ENCODE data around the gene GBA2.

The GBA2 gene

DNA sequence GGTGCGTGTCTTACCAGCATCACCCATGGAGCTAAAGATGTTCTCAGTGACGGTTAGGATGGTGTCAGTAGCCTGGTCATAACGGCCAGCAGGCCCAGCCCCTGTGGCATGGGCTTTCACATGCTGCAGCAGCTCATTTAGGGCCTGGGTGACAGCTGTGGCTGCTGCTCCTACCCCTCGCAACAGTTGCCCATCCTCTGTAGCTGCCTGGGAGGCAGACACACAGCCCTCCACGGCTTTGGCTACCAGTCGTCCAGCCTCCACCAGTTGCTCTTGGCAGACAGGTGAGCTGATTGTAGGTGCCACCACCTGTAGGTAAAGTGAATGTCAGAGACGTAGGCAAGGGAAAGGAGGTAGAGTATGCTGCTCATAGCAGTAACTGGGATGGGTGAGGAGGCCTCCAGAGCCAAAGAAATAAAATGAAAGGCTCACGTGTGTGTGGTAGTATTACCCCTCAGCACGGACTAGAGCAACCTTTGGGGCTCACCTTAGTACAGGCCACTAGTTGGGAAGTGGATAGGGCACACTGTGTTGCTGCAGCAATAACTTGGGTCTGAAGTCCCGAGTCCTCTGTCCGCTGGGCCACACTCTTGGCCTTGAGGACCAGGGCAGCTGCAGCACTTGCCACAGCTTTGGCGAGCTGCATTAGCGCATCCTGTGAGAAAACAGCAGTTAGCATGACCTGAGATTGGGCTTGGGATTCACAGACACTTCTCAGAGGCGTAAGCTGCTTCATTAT lies 31.7 kb downstream of the GBA2 start:
- DNase-seq (ENCODE audit: low read depth in 2 of 2): no peak

DNA sequence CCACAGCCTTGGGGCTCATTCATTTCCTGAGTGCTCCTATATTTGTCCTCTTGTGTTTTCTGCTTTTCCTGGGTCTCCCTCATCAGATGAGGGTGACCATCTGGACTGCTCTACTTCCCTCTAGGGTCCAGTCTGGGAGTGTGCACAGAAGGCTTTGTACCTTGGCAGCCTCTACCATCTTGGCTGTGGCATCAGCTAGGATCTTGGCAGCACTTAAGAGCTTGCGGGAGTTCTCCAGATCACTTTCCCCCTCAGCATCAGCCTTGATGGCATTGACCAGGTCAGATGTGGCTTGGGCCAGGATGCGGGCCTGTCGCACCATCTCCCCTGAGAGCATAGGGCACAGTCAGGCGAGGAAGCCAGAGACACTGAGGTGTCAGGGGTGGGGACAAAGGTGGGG lies 32.8 kb downstream of the GBA2 start:
- DNase-seq (ENCODE audit: low read depth in 2 of 2): no peak

DNA sequence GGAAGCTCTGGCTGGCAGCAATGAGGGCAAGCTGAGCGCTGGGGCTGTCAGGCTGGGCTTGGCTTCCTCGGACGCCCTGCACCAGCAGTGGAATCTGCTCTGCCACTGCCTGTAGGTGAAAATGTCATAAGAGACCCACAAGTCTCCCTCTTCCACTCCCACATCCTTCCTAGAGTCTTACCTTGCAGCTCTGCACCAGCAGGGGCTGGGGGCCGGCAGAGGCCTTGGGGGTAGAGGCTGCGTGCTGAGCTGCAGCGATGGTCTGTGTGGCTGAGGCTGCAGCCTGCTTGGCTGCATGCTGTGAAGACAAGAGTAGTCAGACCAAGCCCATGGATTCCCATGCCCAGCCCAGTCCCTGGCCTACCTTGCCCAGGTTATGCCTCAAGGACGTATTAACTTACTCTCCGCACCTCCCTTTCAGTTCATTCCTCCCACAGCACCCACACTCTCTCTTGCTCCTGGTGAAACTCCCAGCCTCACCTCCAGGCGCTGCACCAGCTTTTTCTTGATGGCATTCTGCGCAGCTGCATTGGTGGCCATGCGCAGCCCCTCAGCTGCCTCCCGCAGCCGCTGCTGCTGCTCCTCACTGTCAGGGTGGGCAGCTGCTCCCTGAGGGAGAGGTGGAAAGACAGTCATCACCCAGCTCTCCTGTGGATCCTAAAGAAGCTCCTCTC lies 34.3 kb downstream of the GBA2 start:
- DNase-seq (ENCODE audit: low read depth in 2 of 2): no peak

DNA sequence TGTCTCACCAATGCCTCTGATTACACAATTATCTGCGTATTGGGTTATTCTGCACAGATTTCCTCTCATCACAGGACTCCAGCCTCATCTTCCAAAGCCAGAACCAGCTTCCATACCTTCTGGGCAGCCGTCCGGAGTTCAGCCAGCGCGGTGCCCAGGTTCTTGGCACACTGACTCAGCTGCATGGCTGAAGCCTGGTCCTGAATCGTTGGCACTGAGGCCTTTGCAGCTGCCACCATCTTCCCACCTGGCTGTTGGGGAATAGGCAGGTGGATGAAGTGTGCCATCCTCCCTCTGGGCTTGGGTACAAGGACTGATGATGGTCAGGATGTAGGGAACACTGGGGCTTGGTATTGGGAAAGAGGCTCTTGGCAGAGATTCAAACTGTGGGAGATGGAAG lies 34.9 kb downstream of the GBA2 start:
- no peak for DNase-seq (ENCODE audit: low read depth in 2 of 2)

DNA sequence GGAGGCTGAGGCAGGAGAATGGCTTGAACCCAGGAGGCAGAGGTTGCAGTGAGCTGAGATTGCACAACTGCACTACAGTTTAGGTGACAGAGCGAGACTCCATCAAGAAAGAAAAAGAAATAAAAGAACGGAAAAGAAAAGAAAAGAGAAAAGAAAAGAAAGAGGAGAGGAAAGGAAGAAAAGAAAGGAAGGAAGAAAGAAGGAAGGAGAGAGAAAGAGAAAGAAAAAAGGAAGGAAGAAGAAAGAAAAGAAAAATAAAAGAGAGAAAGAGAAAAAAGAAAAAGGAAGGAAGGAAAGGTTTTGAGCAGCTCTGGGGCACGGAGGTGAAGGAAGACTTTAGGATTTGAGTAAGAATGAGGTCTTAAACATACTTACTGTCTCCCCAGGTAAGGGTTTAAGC lies 35.5 kb downstream of the GBA2 start:
- DNase-seq (ENCODE audit: low read depth in 2 of 2): no peak

DNA sequence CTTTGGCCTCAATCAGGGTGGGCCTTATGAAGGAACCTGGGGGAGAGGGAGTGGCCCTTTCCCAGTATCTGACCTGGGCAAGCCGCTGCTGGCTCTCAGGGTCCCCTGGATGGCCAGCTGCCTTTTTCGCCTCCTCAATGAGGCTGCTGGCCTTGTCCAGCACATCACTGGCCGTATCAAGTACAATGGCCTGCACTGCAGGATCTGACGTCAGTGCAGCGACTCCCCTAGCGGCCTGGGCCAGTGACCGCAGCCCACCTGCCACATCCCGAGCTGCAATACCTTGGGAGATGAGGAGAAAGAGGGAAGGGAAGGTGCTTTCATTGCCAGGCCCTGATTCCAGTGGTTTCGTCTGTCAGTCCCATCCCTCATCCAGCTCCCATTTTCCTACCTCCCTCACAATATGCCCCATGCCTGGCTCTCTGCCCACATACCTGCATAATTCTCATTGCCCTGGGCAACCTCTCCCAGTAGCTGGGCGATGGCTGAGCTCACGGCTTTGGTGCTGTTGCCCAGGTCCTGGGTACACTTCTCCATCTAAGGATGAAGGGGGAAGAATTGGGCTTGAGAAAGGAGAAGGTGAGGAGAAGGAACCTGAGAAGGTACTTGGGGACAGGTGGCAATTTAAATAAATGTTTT lies 36.1 kb downstream of the GBA2 start:
- no peak for DNase-seq (ENCODE audit: low read depth in 2 of 2)

DNA sequence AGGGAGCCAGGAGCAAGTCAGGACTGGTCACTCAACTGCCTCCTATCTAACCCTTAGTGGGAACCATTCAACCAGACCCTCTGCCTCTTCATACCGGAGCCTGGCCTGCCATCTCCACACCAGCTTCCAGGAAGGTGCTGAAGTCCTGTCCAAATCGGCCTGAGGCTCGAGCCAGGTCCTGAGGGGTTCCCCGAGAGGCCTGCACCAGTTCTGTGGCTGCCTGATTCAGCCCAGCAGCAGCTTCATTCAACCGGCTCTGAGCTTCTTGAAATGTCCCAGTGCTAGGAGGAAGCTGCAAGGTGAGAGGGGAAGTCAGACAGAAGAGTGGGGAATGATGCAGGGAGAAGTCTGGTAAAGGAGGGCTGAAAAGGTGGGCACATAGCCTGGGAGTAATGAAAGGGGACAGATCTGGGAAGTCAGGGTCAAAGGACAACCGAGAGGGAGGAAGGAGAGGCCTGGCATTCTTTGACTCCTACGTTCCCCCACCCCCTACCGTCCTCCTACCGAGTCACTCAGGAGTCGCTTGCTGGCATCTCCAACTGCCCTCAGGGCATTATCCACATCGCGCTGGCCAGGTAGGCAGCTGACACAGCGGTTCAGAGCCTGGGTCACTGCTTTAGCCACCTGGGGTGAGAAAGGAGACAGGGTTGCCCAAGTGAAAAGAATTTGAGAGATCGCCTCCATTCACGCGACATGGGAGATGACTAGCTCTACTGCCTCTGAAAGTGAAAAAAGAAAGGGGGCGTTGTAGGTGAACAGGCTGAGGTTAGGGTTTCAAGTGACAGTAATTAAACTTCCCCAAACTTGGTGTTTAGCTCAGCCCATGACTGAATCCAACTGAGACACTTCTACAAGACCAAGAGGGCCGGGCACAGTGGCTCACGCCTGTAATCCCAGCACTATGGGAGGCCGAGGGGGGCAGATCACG lies 37.3 kb downstream of the GBA2 start:
- DNase-seq (ENCODE audit: low read depth in 2 of 2): no peak

DNA sequence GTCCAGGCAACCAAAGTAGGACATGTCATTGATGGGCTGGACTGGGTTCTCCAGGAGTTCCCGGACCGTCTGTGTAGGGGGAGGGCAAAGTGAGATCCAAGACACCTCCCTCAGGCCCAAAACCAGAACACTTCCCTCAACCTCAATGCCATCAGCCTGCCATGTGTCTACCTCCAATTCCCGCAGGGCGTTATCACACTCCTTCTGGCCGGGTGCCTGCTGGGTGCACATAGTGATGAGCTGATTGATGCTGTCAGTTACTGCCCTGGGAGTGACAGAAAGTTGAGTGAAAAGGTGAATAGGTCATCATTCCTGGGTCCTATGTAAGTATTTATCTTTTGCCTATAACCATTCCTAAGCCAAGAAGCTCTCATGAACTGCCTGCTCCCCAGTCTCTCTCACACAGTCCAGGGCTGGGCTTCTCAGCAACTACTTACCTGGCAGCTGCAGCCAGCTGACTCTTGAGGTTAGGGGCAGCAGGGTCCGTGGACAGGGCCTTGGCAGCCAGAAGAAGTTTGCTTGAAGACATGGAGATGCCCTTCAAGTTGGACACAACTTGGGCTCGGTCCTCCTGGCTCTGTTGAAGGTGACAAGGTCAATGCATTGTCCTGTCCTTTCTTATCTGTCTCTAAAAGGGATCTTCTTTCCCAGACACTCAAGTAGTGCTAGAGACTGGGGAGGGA lies 38.1 kb downstream of the GBA2 start:
- no peak for DNase-seq (ENCODE audit: low read depth in 2 of 2)

DNA sequence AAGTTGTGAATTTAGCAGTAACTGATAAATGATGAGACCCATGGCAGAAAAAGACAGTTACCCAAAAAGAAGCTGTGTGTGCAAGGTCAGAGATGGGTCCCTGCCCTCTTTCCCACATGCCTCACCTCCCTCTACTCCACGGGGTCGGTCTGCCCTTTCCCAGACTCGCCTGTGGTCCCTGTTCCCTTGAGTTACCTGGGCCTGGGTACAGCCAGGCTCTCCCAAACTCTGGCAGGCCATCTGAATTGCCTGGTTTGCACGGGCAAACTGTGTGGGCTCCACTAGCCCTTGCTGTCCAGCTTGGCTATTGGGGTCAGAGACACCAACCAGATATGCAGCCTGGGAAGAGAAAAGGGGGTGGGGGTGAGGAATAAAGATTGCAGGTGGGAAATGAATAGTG lies 40.9 kb downstream of the GBA2 start:
- no peak for DNase-seq (ENCODE audit: low read depth in 2 of 2)

DNA sequence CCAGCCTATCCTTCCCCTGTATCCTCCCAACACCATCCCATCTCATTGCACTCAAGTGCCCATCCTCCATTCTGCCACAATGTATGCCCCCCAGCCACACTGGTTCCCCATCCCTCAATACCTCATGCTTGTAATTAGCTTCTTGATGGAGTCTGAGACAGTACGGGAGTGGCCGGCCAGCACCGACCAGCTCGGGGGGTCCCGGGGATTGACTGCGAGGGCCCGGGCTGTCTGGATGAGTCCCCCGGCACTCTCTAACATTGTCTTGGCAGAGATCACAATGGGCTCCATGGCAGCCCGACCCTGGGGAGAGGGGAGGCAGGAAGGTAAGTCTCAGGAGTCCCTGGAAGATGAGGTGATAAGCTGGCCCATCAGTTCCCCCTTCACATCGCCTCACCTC lies 42.1 kb downstream of the GBA2 start:
- no peak for DNase-seq (ENCODE audit: low read depth in 2 of 2)

DNA sequence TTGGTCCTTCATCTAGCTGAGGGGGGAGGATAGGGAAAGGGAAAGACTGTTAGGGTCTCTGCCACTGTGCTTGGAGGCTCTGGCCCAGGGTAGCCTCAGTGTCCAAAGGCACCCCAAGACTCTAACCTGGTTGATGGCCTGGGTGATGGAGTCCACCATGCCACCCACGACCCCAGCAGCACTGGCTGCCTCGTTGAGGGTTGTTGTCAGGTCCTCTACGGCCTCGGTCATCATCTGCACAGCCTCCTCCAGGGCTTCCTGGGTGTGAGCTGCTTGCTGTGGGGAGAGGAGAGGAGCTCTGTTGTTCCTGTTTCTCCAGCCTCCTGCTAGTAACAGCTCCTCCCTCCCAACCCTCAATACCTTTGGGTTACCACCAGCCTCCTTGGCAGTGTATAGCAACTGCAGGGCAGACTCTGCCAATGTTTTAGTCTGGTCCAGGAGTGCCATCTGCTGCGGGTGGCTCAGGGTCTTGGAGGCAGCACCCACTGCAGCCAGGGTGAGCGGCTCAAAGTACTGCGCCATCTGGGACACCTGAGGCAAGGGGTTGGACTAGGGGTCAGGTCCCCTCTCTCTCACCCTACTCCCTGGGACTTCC lies 43.1 kb downstream of the GBA2 start:
- no peak for DNase-seq (ENCODE audit: low read depth in 2 of 2)

DNA sequence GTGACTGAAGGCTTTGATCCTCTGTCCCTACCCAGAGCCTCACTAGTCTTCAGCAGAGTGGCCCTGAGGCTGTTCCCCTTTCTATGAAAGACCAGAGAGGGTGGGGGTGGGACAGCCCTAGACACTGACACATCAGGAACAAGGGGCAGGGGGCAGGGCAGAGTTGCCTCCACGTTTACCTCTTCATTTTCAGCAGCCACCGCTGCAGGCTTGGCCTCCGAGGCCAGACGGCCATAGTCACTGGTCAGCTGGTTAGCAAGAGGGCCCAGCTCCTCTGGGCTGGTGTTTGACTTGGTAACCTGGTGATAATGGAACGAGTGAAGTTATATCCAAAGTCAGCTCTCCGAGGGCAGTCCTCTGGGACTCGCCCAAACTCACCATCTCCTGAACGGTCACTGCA lies 43.7 kb downstream of the GBA2 start:
- DNase-seq (ENCODE audit: low read depth in 2 of 2): no peak

DNA sequence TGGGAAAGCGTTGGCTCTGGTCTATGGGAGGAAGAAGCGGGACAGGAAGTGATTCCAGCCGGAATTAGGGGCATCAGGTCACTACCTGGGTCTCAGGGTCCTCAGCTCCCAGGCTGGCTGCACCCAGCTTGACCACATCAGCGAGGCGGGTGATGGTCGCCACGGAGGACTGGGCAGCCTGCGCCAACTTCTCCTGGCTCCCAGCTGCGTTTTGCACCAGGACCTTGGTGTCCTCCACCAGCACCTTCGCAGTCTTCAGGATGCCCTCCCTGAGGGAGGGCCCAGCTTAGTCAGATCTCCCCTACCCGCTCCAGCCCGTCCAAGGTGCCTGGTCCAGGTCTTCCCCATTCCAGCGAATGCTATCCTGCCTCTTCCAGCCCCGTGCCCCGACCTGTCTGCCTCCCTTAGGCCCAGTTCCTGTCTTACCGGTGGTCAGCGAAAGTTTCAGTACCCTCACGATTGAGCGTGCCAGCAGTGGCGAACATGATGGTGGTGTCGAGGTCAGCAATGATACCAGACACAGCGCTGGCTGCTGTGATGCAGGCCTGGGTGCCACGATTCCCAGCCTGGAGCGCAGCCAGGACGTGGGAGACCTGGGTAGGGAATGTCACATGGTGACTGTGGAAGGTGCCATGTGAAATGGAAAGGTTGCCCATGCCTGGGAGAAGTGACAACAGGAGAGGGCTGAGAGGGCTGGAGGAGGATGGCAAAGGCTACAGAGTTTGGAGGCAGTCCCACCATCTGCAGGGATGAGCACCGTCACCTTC lies 44.9 kb downstream of the GBA2 start:
- DNase-seq (ENCODE audit: low read depth in 2 of 2): no peak

DNA sequence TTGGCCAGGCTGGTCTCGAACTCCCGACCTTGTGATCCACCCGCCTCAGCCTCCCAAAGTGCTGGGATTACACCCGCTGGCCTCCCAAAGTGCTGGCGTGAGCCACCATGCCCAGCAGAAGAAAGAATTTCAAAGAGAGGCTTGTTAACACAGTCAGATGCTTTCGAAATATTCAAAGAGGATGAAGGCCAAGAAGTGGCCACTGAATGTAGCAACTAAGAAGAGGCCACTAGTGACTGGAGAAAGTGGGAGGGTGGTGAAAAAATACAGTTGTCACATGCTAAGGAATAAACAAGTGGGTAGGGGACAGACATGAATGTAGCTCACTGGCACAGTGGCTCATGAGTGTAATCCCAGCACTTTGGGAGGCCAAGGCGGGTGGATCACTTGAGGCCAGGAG lies 46.3 kb downstream of the GBA2 start:
- no peak for DNase-seq (ENCODE audit: low read depth in 2 of 2)

DNA sequence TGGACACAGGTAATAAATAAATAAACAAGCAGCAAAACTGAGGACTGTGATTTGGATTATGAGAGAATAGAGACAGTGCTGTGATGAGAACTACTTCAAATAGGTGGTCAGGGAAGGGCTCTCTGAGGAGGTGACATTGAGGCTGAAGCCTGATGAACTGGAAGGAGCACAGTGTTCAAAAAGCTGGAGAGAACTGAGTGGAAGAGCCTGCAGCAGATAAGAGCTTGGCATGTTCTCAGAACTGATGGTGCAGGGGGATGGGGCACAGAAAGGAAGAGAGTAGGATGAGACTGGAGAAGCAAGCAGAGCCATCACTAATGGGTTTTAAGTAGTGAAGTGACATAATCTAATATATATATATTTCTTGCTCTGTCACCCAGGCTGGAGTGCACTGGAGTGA lies 48.1 kb downstream of the GBA2 start:
- DNase-seq (ENCODE audit: low read depth in 2 of 2): no peak

DNA sequence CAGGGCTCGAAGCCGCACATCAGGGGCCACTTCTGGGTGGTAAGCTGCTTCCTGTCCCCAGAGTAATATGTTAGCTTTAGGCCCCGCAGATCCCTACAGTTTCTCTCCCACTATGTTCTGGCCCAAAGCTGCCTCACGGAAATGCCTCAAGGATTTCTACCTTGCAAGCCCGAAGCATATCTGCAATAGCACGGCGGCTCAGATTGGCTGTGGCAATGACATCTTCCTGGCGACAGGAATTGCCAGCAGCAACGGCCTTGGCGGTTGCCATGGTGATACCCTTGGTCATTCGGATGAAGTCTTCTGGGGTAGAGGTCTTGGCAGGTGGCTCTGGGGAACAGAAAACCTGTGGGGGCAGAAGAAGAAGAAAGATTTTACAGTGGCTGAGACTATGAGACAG lies 49.0 kb downstream of the GBA2 start:
- DNase-seq (ENCODE audit: low read depth in 2 of 2): no peak

DNA sequence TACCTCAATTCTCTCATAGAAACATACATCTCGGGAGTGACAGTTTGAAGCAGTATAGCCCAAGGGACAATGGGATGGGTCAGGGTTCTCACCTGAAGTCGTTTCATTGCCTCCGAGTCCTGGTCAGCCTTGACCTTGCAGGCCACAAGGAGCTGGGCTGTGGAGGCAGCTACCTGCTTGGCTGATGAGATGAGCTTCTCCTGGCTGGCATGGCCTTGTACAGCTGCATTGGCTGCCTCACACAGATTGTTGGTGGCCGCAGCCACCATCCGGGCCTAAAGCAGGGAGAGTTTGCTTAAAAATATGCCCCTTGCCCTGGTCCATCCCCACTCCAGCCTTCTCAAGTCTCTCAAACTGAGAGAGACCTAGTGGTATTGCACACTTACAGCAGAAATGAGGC lies 50.8 kb downstream of the GBA2 start:
- DNase-seq (ENCODE audit: low read depth in 2 of 2): no peak

DNA sequence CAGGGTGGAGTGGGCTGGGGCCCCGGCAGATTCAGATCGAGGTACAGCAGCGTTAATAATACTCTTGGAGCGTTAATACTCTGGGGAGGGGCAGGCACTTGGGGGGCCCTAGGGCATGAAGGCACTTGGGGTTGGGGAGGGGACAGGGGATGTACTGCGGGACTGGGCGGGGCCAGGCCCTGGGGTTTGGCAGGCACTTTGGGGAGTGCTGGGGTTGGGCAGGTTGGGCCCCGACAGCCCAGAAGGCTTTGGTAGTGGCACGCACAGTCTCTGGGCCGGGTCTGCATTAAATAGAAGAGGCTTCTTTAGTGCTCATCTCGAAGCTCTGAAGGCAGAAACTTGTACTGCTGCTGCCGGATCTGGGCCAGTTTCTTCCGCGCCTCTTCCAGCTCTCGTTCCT lies 51.5 kb downstream of the GBA2 start:
- DNase-seq (ENCODE audit: low read depth in 2 of 2): no peak

DNA sequence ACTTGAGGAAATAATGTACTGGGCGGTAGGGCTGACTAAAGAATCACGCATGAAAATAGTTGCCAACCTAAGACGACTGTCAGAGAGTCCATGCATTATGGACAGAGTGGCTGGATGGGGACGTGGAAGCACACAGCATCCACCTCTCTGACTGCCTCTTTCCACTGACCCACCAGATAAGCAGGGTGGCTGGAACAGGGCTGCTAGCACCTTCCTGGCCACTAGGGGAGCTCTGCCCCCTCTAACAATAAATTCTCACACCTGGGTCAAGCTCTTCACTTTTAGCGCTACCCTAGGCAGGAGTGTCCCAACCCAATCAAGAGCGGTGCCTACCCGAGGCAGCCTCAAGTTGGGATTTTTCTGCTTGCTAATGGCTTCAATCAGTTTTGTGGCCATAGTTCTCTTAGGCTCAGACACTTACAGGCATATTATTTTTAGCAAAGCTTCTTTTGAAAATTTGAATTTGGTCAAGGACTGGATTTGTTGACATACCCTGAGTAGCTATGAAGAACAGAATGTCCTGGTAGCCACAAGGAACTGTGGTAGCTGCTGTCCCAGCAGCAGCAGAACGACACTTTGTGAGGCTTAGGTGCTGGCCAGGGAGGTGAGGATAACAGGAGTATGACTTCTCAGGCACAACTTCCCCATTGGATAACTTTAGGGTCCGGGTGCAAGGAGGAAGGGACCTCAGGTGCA lies 52.4 kb downstream of the GBA2 start:
- peak in 1 of 2 donors; percentile 34 for DNase-seq (ENCODE audit: low read depth in 2 of 2)

DNA sequence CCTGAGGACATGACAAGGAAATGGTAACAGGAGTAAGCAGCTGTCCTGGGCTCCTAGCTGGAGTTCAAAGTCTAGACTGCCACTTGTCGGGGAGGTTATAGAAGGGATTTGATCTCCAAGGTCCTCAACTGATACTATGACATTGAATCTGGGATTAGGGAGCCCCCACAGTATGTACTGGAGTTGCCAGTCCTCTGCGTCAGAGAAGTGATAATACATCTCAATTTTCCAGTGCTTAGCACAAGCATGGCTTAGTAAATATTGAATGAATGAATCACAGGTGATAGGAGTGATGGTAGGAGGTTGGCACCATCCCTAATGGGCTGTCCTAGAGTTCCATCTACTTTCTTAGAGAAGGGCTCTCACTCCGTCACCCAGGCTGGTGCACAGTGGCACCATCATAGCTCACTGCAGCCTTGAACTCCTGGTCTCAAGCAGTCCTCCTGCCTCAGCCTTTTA lies 53.1 kb downstream of the GBA2 start:
- no peak for DNase-seq (ENCODE audit: low read depth in 2 of 2)
